Measurements from ENCODE around the gene PRR16.

DNA sequence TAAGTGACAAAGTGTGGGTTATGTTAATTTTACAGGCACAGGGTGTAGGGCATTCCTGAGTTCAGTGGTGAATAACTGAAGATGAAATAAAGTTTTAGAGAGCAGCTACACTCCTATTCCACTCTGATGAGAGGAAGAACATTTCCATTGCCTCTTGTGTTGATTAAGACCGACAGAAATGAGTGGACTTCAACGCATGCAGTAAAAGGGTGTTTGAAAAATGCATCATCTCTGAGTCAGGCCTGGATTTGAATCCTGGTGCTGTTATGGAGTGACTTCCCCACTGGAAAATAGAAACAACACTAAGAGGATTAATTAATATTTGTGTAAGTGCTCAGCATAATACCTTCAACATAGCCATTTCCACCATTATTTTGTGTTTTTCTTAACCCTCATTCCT, 86.3 kb downstream of the PRR16 start:
- TF ChIP-seq, protein P1, sequence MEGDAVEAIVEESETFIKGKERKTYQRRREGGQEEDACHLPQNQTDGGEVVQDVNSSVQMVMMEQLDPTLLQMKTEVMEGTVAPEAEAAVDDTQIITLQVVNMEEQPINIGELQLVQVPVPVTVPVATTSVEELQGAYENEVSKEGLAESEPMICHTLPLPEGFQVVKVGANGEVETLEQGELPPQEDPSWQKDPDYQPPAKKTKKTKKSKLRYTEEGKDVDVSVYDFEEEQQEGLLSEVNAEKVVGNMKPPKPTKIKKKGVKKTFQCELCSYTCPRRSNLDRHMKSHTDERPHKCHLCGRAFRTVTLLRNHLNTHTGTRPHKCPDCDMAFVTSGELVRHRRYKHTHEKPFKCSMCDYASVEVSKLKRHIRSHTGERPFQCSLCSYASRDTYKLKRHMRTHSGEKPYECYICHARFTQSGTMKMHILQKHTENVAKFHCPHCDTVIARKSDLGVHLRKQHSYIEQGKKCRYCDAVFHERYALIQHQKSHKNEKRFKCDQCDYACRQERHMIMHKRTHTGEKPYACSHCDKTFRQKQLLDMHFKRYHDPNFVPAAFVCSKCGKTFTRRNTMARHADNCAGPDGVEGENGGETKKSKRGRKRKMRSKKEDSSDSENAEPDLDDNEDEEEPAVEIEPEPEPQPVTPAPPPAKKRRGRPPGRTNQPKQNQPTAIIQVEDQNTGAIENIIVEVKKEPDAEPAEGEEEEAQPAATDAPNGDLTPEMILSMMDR (IDR thresholded peaks at IDR 0.05), result no peak
- TF ChIP-seq POLR2A (IDR thresholded peaks at IDR 0.05) (no peak), POLR2AphosphoS5 (IDR thresholded peaks at IDR 0.05; ENCODE audit: insufficient read depth in 1 of 2, low read depth in 1 of 2) (no peak)
